Thyroid gland (tissue), 4 donors: Measurements from ENCODE around the gene LIN37. TPM values are rescaled to one million over a fixed set of nuclear protein-coding genes. Genes with fewer than 3 reads are reported as not detected.

Source experiments
- DNase-seq, 2 donors: peaks; one replicate each; pipeline ENCODE4 v3.0.0-alpha.2; 2019
- H3K27ac ChIP-seq, 3 donors: fragments of 200-600 bp; sonication (generic); 1 replicate in 2 of 3; 2 replicates in 1 of 3; pipeline ENCODE4 v1.5.1; 2016 to 2019; ENCODE audit warnings: mild to moderate bottlenecking in 1 of 3, moderate library complexity in 1 of 3
- H3K27me3 ChIP-seq: fragments of 200-600 bp; sonication (generic); one replicate; pipeline ENCODE4 v1.5.1; 2019
- H3K36me3 ChIP-seq, 2 donors: fragments of 200-600 bp; sonication (generic); one replicate each; pipeline ENCODE4 v1.5.1; 2016 to 2019
- H3K4me1 ChIP-seq, 2 donors: fragments of 200-600 bp; sonication (generic); one replicate each; pipeline ENCODE4 v1.5.1; 2017 to 2019
- H3K4me3 ChIP-seq, 3 donors: fragments of 200-600 bp; sonication (generic); replicated peaks in 1 of 3; 1 replicate in 2 of 3; 2 replicates in 1 of 3; pipeline ENCODE4 v1.5.1; 2016; ENCODE audit warnings: mild to moderate bottlenecking in 1 of 3
- H3K9me3 ChIP-seq: fragments of 200-600 bp; sonication (generic); one replicate; pipeline ENCODE4 v1.5.1; 2017
- POLR2A ChIP-seq, 2 donors: fragments of 450-650 bp; IDR thresholded peaks; one replicate each; pipeline ENCODE4 v1.6.1; 2017; ENCODE audit warnings: antibody characterized with exemption in 2 of 2, mild to moderate bottlenecking in 2 of 2, moderate library complexity in 1 of 2
- WGBS, 2 donors: methylation state at CpG; one replicate each; pipeline ENCODE4 v1.1.5; 2017; 5-methylcytosine and 5-hydroxymethylcytosine counted together
- intact Hi-C: fragments of 100-400 bp; cut with DNase I; formaldehyde crosslinking; loops from one replicate; pipeline ENCODE4 v1.15.1; 2023
- total RNA-seq, 4 donors: library from RNA; depleted of rRNA; stranded (reverse); fragments of >200 nt; gene quantifications; one replicate each; pipeline ENCODE4 v1.2.3, GENCODE V29; 2016
- TF ChIP-seq, protein P1 (sequence below), 6 experiments: fragments of 200-600 bp in 3 of 6; fragments of 450-650 bp in 3 of 6; sonication (generic) in 3 of 6; IDR thresholded peaks; one replicate each; pipeline ENCODE4 v1.5.1; 2016 to 2019; ENCODE audit warnings: antibody characterized with exemption in 6 of 6, mild to moderate bottlenecking in 2 of 6, inconsistent platforms in 1 of 6, moderate library complexity in 1 of 6

Gene LIN37
- total RNA-seq, 4 donors from 2014 or later = 8.2 to 21.5 (median 14.1) TPM

DNA sequence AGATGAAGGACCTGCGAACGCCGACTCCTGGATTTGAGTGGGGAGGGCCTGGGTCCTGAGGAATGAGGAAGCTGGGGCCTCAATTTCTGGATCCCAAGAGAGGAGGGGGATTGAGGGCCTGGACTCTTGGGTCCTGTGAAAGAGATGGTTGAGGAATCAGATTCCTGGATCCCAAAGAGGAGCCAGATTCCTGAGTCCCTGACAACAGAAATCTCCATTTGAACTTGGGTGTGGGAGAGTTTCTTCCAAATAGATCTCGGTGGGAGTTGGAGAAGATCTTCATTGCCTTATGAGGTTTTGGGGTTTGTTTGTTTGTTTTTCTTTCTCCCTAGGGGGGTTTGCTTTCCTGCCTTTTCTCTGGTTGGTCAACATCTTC lies 2.3 kb upstream of the LIN37 start:
- DNase-seq = no peak
- 0 to 16% methylated on average over 4 of the region's 4 CpGs for WGBS, 2 donors
- Histone ChIP-seq H3K27ac (peak overlapping the region in 1 of 3 donors; percentile 100), H3K27me3 (no peaks in the 10 kb centered on the region), H3K4me3 (peak overlapping the region in 2 of 3 donors; percentile 55 to 78), H3K36me3 (peaks cover 0 to 5% of the 10 kb centered on the region in 2 donors), H3K9me3 (no peaks in the 10 kb centered on the region), H3K4me1 (peaks cover 24 to 39% of the 10 kb centered on the region in 2 donors)
- TF ChIP-seq, protein P1, sequence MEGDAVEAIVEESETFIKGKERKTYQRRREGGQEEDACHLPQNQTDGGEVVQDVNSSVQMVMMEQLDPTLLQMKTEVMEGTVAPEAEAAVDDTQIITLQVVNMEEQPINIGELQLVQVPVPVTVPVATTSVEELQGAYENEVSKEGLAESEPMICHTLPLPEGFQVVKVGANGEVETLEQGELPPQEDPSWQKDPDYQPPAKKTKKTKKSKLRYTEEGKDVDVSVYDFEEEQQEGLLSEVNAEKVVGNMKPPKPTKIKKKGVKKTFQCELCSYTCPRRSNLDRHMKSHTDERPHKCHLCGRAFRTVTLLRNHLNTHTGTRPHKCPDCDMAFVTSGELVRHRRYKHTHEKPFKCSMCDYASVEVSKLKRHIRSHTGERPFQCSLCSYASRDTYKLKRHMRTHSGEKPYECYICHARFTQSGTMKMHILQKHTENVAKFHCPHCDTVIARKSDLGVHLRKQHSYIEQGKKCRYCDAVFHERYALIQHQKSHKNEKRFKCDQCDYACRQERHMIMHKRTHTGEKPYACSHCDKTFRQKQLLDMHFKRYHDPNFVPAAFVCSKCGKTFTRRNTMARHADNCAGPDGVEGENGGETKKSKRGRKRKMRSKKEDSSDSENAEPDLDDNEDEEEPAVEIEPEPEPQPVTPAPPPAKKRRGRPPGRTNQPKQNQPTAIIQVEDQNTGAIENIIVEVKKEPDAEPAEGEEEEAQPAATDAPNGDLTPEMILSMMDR (IDR thresholded peaks at IDR 0.05) = no peak
- no peak for TF ChIP-seq POLR2A (IDR thresholded peaks at IDR 0.05)
- intact Hi-C loops = no loop called here

DNA sequence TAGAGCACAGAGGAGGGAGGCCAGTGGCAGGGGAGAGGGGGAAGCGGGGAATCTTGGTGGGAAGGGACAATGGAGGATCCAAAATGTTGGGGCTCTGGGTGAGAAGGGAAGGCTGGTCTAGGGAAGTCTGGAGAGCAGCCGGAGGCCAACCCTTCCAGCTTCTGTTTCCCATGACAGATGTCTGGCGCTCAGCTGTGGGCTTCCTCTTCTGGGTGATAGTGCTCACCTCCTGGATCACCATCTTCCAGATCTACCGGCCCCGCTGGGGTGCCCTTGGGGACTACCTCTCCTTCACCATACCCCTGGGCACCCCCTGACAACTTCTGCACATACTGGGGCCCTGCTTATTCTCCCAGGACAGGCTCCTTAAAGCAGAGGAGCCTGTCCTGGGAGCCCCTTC lies 1.8 kb upstream of the LIN37 start:
- Histone ChIP-seq H3K36me3 (peaks cover 0 to 5% of the 10 kb centered on the region in 2 donors), H3K9me3 (no peaks in the 10 kb centered on the region), H3K27ac (no peak overlapping the region), H3K4me3 (peak overlapping the region in 1 of 3 donors; percentile 78), H3K27me3 (no peaks in the 10 kb centered on the region), H3K4me1 (peaks cover 22 to 36% of the 10 kb centered on the region in 2 donors)
- 92% methylated on average over 5 of the region's 5 CpGs for WGBS, 2 donors
- no peak for TF ChIP-seq POLR2A (IDR thresholded peaks at IDR 0.05)
- TF ChIP-seq, protein P1 (IDR thresholded peaks at IDR 0.05) = no peak
- no peak for DNase-seq
- intact Hi-C loops = no loop called here

DNA sequence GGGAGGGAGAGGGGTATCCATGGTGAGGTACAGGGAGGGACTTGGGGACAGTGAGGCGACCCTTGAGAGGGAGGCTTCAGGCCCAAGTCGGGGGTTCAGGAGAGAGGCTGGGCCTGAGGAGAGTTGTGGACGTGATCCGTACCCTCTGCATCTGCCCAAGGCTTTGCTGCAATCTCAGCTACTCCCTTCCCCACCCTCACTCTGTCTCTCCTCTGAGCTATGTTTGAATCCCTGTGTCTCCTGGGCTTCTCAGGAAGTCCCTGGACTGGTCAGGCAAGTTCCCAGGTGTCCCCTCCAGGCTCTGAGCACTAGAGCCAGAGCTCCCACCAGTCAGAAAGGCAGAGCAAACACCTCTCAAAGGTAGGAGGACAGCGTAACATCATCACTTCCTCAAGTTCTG lies 1.8 kb downstream of the LIN37 start:
- no peak overlapping the region for H3K27ac ChIP-seq
- H3K36me3 ChIP-seq = peaks cover 18 to 21% of the 10 kb centered on the region in 2 donors
- intact Hi-C loops = loop anchor here (10.0 kb wide), 1 partner anchor 185 kb away; the partner anchor contains the start of gene LRFN3
- no peak for DNase-seq
- H3K9me3 ChIP-seq = no peaks in the 10 kb centered on the region
- peaks cover 17 to 28% of the 10 kb centered on the region in 2 donors for H3K4me1 ChIP-seq
- WGBS, 2 donors = 93 to 94% methylated on average over 5 of the region's 5 CpGs
- no peaks in the 10 kb centered on the region for H3K27me3 ChIP-seq
- H3K4me3 ChIP-seq = no peak overlapping the region
- TF ChIP-seq POLR2A (IDR thresholded peaks at IDR 0.05) = no peak
- TF ChIP-seq, protein P1 (IDR thresholded peaks at IDR 0.05) = no peak

DNA sequence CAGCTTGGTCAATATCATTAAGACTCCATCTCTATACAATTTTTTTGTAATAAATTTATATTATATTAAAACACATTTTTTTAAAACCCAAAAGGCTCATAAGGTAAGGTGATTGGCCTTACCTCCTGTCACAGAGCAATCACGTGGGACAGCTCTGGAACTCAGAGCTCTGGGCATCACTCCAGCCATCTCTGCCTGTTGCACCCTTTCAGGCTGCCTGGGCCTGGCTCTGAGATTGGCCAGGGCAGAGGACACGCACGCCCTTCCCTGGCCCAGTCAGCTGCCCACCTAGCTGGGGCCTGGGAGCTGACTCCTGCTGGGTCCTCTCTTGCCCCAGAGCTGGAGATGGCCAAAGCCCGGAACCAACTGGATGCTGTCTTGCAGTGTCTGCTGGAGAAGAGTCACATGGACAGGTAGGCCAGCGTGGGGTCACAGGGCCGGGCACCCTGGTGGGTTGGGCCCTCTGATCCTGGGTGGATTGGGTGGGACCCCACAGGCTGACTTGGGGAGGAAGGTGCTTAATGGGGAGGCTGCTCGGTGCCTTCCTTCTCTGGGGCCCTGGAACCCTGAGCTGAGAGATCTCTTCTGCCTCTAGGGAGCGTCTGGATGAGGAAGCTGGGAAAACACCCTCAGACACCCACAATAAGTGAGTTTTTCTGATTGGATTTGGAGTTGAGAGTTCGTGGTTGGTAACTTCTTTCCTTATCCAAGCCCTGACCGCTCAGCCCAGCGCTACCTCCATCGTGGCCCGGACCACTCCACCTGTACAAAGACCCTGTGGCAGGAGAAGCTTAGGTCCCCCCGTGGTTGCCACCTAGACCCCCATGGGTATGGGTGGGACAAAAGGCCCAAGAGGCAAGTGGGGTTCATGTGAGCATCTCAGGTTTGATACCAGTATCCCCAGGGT lies 3.7 kb downstream of the LIN37 start:
- Histone ChIP-seq H3K4me1 (peaks cover 10 to 21% of the 10 kb centered on the region in 2 donors), H3K36me3 (peaks cover 18 to 21% of the 10 kb centered on the region in 2 donors), H3K27me3 (no peaks in the 10 kb centered on the region), H3K27ac (no peak overlapping the region), H3K4me3 (no peak overlapping the region), H3K9me3 (no peaks in the 10 kb centered on the region)
- no peak for DNase-seq
- TF ChIP-seq, protein P1 (IDR thresholded peaks at IDR 0.05) = no peak
- TF ChIP-seq POLR2A (IDR thresholded peaks at IDR 0.05) = no peak
- intact Hi-C loops = loop anchor here (10.0 kb wide), 1 partner anchor 183 kb away; the partner anchor contains the start of gene LRFN3
- WGBS, 2 donors = 86 to 94% methylated on average over 12 to 14 of the region's 14 CpGs
